HL-60/S4 treated with retinoic acid at 250 ng/mL for 4 days and 3 days (cell line): ENCODE data around the gene SLC66A1.

Experiments used
- in situ Hi-C: fragments of 300-500 bp; cut with MboI; formaldehyde crosslinking; loops from 2 replicates; pipeline ENCODE4 v1.7.0; 2022; ENCODE audit warnings: low sequenced_read_pairs

SLC66A1 gene

GRCh38 chr1:19324665-19324990 lies 12.5 kb downstream of the SLC66A1 start:
- in situ Hi-C loops, result no loop called here

- in situ Hi-C loops, result no loop called here
Measured at GRCh38 chr1:19325368-19325957, 13.3 kb downstream of the SLC66A1 start.

- in situ Hi-C loops, result no loop called here
Measured at GRCh38 chr1:19325958-19326747, 14.0 kb downstream of the SLC66A1 start.

- in situ Hi-C loops, result no loop called here
Measured at GRCh38 chr1:19326748-19327065, 14.6 kb downstream of the SLC66A1 start.

GRCh38 chr1:19327301-19327700 lies 15.2 kb downstream of the SLC66A1 start:
- in situ Hi-C loops, result no loop called here

GRCh38 chr1:19327736-19328135 lies 15.6 kb downstream of the SLC66A1 start:
- in situ Hi-C loops, result no loop called here

GRCh38 chr1:19328486-19328885 lies 16.4 kb downstream of the SLC66A1 start:
- in situ Hi-C loops, result no loop called here

- in situ Hi-C loops, result no loop called here
Measured at GRCh38 chr1:19329188-19329587, 17.1 kb downstream of the SLC66A1 start.

- in situ Hi-C loops, result no loop called here
Measured at GRCh38 chr1:19329611-19330010, 17.5 kb downstream of the SLC66A1 start.

GRCh38 chr1:19330449-19331135 lies 18.5 kb downstream of the SLC66A1 start:
- in situ Hi-C loops, result no loop called here

- in situ Hi-C loops, result no loop called here
Measured at GRCh38 chr1:19331262-19331878, 19.2 kb downstream of the SLC66A1 start.

GRCh38 chr1:19332832-19333231 lies 20.7 kb downstream of the SLC66A1 start:
- in situ Hi-C loops, result no loop called here

- in situ Hi-C loops, result no loop called here
Measured at GRCh38 chr1:19333587-19334354, 21.6 kb downstream of the SLC66A1 start.

GRCh38 chr1:19336543-19336942 lies 24.4 kb downstream of the SLC66A1 start:
- in situ Hi-C loops, result no loop called here

- in situ Hi-C loops, result no loop called here
Measured at GRCh38 chr1:19337289-19337688, 25.2 kb downstream of the SLC66A1 start.

GRCh38 chr1:19338323-19338762 lies 26.2 kb downstream of the SLC66A1 start:
- in situ Hi-C loops, result no loop called here

GRCh38 chr1:19339214-19339861 lies 27.2 kb downstream of the SLC66A1 start:
- in situ Hi-C loops, result no loop called here

- in situ Hi-C loops, result no loop called here
Measured at GRCh38 chr1:19340387-19340937, 28.3 kb downstream of the SLC66A1 start.

- in situ Hi-C loops, result no loop called here
Measured at GRCh38 chr1:19341201-19342061, 29.3 kb downstream of the SLC66A1 start.
